ENCODE measurements around the gene SRSF5. TPM values are rescaled to one million over a fixed set of nuclear protein-coding genes. Genes with fewer than 3 reads are reported as not detected.

The SRSF5 gene
- total and polyA plus RNA-seq, 12 donors, result 135 to 310 (median 173) TPM

- Histone ChIP-seq H3K4me3 (no peak overlapping the region), H3K36me3 (no peaks in the 10 kb centered on the region), H3K4me1 (no peaks in the 10 kb centered on the region), H3K9me3 (peaks cover 0 to 3% (median 0%) of the 10 kb centered on the region in 11 donors), H3K27me3 (peaks cover 0 to 9% (median 0%) of the 10 kb centered on the region in 7 donors), H3K27ac (no peak overlapping the region)
- 65 to 92% methylated on average over 1 of the region's 1 CpG for WGBS, 2 donors
- intact Hi-C loops (cut with DNase I), result no loop called here
- no peak for DNase-seq
- no peak for ATAC-seq
- TF ChIP-seq, protein P1, sequence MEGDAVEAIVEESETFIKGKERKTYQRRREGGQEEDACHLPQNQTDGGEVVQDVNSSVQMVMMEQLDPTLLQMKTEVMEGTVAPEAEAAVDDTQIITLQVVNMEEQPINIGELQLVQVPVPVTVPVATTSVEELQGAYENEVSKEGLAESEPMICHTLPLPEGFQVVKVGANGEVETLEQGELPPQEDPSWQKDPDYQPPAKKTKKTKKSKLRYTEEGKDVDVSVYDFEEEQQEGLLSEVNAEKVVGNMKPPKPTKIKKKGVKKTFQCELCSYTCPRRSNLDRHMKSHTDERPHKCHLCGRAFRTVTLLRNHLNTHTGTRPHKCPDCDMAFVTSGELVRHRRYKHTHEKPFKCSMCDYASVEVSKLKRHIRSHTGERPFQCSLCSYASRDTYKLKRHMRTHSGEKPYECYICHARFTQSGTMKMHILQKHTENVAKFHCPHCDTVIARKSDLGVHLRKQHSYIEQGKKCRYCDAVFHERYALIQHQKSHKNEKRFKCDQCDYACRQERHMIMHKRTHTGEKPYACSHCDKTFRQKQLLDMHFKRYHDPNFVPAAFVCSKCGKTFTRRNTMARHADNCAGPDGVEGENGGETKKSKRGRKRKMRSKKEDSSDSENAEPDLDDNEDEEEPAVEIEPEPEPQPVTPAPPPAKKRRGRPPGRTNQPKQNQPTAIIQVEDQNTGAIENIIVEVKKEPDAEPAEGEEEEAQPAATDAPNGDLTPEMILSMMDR (IDR thresholded peaks at IDR 0.05), result no peak
These were observed 40.2 kb downstream of the SRSF5 start for GRCh38 chr14:69807192-69807591.

- DNase-seq (no peak), ATAC-seq (no peak)
- Histone ChIP-seq H3K27ac (no peak overlapping the region), H3K9me3 (peaks cover 0 to 3% (median 0%) of the 10 kb centered on the region in 11 donors), H3K4me1 (no peaks in the 10 kb centered on the region), H3K36me3 (no peaks in the 10 kb centered on the region), H3K4me3 (no peak overlapping the region), H3K27me3 (peaks cover 0 to 27% (median 3%) of the 10 kb centered on the region in 7 donors)
- 83 to 84% methylated on average over 12 of the region's 12 CpGs for WGBS, 2 donors
- TF ChIP-seq, protein P1 (IDR thresholded peaks at IDR 0.05), result no peak
- intact Hi-C loops (cut with DNase I), result no loop called here
These were observed 42.2 kb downstream of the SRSF5 start for GRCh38 chr14:69808919-69809808.

- Histone ChIP-seq H3K9me3 (no peaks in the 10 kb centered on the region), H3K27ac (no peak overlapping the region), H3K4me1 (no peaks in the 10 kb centered on the region), H3K36me3 (no peaks in the 10 kb centered on the region), H3K27me3 (peaks cover 0 to 42% (median 11%) of the 10 kb centered on the region in 7 donors), H3K4me3 (no peak overlapping the region)
- ATAC-seq, result no peak
- TF ChIP-seq, protein P1 (IDR thresholded peaks at IDR 0.05), result no peak
- 74 to 80% methylated on average over 13 of the region's 13 CpGs for WGBS, 2 donors
- no peak for DNase-seq
- intact Hi-C loops (cut with DNase I), result loop anchor here in 2 of 10 donors (10.0 kb wide), 2 partner anchors 503 to 1003 kb away; no protein-coding TSS in a partner anchor
These were observed 44.4 kb downstream of the SRSF5 start for GRCh38 chr14:69811227-69811867.

DNA sequence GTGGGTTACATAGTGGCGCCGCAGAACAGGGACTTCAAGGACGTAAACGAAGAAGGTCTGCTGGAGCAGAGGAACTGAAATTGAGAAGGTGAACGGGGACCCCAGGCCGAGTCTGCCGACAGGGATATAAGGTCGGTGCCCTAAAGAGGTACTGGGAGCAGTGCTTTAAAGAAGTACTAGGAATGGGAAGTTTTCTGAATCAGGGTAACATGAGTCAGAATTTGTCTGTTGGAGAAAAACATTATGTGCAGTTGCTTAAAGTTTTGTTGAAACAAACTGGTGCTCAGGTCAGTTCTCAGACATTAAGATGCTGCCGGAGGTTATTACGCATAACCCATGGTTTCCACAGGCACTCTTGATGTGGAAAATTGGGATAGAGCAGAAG, 44.9 kb downstream of the SRSF5 start:
- WGBS, 2 donors, result 91 to 94% methylated on average over 10 of the region's 10 CpGs
- Histone ChIP-seq H3K4me3 (no peak overlapping the region), H3K27me3 (peaks cover 0 to 46% (median 16%) of the 10 kb centered on the region in 7 donors), H3K9me3 (no peaks in the 10 kb centered on the region), H3K27ac (no peak overlapping the region), H3K36me3 (no peaks in the 10 kb centered on the region), H3K4me1 (no peaks in the 10 kb centered on the region)
- TF ChIP-seq, protein P1 (IDR thresholded peaks at IDR 0.05), result no peak
- DNase-seq (no peak), ATAC-seq (no peak)
- intact Hi-C loops (cut with DNase I), result loop anchor here in 2 of 10 donors (10.0 kb wide), 2 partner anchors 503 to 1003 kb away; no protein-coding TSS in a partner anchor
